HG03175 (cell line): ENCODE data around the gene FBXO47.

Experiments
- ATAC-seq: cut with Tn5 transposase; IDR thresholded peaks from one replicate; pipeline ENCODE4 v1.9.1; 2021; ENCODE audit warnings: mild to moderate bottlenecking, moderate library complexity; ENCODE audit not compliant: unreplicated experiment

Gene FBXO47

DNA sequence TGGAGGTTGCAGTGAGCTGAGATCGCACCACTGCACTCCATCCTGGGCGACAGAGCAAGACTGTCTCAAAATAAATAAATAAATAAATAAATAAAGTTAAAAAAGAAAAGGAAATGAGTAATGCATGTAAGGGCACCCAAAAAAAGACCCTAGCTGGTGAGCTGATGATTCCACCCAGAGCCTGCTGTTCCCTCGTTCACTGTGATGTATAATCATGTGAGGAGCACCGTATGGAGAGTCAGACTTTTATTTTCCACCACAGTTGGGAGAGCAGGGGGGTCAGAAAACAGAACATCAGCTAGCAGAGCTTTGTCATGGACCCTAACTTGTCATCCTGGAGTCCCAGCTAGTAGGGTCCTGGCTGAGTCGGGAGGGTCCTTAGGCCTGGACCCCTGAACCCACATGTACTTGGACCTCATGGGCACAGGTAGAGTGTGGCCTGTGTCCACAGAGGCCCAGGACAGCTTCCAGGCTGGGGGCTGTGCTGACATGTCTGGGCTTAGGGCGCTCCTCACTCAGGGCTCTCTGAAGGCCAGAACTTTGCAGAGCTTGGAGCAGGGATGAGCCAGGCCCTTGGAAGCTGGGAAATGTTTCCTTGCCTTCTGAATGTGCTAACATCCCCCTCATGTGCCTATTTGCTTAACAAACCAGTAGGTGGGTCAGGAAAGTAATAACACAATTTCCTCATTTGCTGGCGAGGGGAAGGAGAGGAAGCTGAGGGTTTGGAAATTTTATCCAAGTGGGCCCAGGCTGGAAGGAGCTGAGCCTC, 60.6 kb downstream of the FBXO47 start:
- ATAC-seq: no peak

DNA sequence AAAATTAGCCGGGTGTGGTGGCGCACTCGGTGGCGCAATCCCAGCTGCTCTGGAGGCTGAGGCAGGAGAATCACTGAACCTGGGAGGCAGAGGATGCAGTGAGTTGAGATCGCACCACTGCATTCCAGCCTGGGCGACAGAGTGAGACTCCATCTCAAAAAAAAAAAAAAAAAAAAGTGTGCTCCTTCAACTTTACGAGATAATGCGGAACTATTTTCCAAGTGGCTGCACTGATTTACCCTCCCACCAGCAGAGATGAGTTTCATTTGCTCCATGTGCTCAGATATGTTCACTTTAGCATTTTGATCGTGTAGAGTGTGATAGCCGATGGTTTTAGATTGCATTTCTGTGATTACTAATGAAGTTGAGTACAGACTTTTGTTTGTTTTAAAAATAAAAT, 61.8 kb downstream of the FBXO47 start:
- no peak for ATAC-seq

DNA sequence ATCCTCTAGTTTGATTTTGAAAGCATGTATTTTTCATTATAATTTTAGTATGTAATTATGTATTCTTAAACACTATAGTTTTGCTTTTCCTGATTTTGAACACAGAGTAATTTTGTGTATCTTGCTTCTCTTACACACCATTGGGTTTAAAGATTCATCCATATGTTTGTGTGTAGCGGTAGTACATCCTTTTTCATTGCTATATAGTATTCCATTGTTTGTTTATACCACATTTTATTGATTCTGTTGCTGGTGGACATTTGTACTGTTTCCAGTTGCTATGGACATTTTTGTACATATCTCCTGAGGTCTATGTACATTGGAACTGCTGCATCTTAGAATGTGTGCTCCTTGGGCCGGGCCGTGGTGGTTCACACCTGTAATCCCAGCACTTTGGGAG, 62.3 kb downstream of the FBXO47 start:
- no peak for ATAC-seq

DNA sequence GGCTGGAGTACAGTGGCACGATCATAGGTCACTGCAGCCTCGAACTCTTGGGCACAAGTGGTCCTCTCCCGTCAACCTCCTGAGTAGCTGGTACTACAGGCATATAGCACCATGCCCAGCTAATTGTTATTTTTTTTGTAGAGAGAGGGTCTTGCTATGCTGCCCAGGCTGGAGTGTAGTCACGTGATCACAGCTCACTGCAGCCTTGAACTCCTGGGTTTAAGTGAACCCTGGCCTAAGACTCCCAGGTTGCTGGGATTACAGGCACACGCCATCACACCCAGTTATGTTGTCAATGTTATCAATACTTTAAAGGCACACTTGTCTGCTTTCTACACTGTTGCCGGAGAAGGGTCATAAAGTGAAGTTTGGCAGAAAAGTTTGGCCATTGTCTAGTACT, 63.8 kb downstream of the FBXO47 start:
- ATAC-seq: no peak

DNA sequence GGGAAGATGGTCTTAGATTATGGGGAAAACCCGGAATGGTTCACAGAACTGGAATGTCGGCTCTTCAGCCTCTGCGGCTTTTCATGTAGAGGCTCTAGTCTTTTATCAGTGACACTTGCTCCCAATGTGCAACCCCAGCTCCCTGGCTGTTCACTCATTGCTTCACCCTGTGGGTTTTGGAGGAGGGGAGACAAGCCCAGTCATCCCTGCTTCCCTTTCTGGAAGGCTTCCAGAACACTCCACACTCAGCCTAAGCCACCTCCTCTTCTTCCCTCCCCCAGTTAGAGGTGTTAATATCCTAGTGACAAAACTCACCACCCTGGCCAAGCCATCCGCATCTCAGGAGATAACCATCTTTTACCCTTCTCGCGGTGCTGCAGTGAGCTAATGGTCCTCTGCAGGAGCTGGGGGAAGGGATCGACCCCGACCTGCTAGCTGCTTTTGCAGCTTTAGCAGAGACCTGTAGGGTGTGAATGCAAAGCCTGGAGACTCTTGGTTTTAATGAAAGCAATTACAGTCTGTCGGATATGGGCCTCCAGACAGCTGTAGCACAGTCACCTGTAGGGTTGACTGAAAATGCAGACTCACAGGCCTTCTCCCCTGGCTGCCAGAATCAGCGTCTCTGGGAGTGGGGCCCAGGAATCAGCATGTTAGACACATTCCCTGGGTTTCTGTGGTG, 66.1 kb downstream of the FBXO47 start:
- ATAC-seq: no peak

DNA sequence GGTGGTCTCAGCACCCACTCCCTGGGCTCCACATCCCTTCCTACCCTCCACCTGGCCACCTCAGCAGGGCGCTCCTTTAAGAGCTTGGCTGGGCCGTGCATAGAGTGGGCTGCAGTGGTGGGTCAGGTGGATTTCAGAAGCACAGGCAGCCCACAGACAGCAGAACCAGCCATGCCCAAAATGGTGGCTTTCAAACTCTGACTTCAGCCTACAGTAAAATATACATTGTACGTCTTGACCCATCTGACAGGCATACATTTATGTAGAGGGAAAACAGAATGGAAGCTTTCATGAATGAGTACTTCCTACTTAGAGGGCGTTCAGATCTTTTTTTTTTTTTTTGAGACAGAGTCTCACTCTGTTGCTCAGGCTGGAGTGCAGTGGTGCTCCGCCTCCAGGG, 67.8 kb downstream of the FBXO47 start:
- no peak for ATAC-seq

DNA sequence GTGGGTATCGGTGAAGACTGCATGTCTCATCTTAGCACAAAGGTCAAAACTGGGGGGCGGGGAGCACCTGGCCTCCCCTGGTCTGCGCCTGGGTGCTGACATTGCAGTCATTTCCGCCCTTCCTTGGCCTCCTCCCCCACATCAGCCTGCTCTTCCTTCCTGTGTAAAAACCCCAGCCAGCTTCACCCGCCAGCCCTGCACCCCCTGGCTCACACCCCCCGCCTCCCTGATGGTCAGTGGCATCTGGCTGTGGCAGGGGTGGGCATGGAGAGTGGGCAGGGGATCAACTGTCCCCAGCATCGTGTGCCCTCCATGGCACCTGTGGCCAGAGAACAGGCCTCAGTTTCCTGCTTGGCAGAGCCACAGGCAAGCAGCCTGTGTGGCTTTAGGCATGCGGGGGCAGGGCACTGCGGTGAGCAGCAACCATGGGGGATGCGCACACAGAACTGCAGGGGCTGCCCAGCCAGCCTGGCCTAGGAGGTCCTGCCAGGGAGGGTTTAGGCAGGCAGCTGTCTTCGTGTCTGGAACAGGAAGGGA, 68.3 kb downstream of the FBXO47 start:
- ATAC-seq: peak; percentile 91

DNA sequence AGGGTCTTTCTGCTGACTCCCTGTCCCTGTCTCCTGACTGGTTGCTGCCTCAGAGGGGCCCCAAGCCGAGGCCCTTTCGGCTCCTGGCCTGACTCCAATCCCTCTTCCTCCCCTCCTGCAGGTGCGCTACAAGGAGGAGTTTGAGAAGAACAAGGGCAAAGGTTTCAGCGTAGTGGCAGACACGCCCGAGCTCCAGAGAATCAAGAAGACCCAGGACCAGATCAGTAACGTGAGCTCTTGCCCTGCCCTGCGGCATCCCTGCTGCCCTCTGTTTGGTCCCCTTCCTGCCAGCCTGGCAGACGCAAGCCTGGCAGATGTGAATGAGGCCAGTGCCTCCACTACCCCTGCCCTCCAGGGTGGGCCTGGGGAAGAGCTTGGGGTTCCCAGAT, 68.9 kb downstream of the FBXO47 start:
- ATAC-seq: peak; percentile 30

DNA sequence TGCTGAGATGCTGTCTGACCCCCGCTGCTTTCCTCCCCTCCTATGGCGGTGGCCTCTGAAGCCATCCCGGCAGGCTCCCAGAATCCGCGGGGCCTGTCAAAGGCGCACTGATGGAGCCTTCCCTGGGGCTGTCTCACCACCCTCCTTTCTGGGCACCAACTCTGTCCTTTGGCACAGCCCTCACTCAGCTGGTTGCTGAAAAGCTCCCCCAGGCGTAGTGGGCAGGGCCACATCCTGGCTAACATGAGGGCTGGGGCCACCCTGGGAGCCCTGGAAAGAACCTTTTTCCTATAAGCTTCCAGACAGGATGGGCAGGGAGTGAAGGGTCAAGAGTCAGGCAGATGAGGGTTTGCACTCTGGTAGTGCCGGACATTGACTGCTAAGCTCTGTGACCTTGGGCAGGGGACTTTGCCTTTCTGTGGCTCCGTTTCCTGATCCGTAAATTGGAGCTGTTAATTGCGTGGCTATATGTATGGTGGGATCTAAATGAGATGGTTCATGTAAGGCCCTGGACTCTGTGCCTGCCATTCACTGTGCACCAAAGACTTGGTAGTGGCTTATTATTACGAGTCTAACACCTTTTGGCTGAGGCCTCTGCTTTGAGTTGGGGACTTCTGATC, 69.4 kb downstream of the FBXO47 start:
- ATAC-seq: no peak

DNA sequence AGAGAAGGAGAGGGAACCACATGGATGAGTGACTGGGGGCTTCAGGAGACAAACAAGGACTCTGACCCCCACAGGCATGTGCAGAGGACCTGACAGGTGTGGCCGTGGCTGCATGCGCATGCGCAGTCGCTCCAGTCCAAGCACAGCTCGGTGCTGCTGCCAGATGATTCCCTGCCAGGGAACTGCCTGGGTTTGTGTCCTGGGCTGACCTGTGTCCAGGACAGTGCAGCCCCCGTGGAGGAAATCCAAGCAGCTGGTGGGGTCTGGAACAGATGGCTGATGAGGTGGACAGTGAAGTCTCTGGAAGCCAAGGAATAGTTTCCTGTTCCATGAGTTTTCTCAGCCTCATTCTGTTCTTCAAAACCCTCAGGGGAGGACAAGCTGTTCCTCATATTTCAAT, 70.0 kb downstream of the FBXO47 start:
- ATAC-seq: no peak

DNA sequence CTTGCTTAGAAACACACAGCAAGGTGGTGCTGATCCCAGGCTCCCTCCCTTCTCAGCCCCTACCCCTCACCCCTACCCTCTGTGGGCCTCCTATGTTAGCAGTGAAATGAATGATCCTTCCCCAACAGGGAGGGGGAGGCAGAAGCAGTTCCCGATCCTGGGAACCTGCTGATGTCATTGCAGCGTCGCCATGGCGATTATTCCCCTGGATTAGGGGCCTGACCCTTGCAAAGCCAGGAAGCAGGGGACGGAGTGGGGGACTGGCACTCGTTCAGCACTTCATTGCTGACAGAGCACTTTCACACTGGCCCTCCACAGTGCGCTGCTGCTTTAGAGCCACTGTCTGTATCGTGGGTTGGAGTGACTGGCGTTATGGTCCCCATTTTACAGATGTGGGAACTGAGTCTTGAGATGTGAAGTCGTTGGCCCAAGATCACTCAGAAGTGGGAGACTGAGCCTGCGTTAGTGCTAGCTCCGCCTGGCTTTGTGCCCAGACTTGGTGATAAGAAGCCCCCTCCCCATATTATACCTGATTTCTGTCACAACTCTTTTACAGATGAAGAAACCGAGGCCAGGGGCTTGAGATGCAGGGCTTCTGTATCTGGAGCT, 70.8 kb downstream of the FBXO47 start:
- no peak for ATAC-seq

DNA sequence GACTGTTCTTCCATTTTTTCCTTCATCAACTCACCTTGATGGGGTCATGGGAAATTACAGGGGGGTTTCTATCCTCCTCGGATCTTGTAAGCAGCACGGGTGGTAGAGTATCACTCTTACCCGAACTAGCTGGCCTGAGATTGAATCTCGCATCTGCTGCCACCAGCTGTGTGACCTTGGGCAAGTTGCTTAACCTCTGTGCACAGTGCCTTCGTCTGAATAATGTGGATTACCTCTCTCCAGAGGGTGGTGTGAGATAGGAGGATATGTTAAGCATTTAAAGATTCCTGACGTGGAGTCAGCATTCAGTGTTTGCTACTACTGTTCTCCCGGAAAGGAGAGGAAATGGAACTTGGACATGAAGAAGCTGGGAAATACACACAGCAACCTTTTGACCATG, 72.9 kb downstream of the FBXO47 start:
- ATAC-seq: no peak

DNA sequence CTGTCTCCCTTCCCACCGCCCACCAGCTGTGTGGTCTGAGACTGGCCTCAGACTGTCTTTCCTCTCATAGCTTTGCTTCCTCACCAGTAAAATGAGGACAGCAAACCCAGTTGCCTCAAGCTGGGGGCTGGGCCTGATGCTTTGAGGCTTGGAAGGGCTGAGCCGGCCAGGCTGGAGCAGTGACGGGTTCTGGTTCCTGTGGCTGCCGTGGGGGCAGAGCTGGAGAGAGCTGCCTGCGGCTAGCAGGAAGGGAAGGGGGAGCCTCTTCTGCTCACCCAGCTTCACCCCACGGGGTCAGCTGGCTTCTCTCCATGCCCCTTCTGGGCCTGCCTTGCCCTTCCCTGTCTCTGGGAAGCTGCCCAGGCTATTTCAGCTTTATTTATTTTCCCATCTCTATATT, 73.6 kb downstream of the FBXO47 start:
- no peak for ATAC-seq

DNA sequence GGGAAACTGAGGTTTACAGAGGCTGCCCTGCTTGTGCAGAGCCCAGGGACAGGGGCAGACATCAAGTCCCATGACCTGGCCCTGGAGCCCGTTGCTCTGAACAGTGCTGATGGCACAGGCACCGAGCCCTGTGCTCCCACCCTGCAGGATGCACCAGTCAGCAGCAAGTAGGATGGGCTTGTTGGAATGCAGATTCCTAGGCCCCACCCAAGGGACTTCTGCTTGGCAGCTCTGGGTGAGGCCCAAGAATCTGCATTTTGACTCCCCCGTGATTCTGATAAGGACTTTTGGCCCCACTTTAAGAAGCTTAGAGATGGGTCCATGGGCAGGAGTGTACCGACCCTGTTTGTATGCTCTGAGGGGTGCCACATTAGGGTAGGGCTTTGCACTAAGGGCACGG, 74.1 kb downstream of the FBXO47 start:
- ATAC-seq: no peak

DNA sequence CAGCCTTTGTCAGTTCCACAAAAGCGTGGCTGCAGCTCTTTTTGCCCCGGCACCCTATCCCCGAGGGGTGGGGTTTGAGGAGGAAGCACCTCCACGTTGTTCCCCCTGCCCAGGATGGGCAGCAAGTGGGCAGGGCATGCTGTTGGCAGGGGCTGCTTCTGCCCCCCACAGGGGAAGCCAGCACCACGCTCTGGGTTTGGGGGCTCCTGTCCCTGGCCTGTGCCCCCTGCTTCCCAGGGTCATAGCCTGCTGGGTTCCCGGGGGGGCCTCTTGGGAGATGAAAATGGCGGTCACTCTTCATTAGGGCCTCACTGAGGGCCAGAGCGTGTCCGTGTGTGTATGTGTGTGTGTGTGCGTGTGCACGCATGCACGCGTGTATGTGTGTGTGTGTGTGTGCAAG, 74.6 kb downstream of the FBXO47 start:
- no peak for ATAC-seq

DNA sequence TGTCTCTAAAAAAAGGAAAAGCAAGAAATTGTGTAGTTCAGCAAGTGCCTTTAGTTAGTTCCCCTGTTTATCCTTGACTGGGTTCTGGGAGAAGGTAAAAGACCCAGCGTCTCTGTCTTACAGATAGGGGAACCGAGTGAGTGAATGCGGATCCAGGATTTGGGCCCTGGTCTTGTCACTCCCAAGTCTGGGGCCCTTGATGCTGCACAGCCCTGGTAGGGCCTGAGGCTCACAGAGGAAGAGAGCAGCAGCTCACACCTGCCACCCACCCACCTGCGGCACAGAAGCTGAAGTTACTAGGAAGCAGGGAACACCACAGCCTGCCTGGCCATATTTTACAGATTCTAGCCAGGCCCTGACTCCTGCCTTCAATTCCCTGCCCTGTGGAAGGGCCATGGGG, 75.1 kb downstream of the FBXO47 start:
- no peak for ATAC-seq

DNA sequence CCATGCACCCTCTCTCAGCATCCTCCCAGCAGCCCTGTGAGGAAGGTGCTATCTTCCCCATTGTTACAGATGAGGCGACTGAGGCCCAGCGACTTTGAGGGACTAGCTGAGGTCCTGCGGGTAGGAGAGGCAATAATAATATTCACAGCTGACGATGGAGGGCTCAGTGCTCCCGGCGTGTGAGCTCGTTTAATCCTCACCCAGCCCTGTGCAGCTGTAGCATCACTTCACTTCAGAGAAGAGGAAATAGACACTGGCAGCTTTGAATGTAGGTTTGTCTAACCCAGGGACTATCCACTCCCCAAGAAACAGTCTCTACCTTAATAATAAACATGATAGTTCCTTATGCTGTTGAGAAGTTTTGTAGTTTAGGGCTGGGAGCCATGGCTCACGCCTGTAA, 75.8 kb downstream of the FBXO47 start:
- ATAC-seq: no peak

DNA sequence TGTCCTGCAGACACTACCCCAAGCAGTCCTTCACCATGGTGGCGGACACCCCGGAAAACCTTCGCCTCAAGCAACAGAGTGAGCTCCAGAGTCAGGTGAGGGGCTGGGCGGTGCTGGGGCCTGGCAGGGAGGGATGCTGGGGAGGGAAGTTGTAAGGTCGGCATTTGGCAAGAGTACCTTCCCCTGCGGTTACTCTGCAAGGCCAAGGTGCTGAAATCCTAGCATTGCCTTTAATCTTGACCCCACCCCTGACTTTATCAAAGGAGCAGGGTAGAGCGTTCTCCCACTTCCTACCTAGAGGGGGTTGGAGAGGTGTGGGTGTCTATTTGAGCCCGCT, 76.8 kb downstream of the FBXO47 start:
- no peak for ATAC-seq

DNA sequence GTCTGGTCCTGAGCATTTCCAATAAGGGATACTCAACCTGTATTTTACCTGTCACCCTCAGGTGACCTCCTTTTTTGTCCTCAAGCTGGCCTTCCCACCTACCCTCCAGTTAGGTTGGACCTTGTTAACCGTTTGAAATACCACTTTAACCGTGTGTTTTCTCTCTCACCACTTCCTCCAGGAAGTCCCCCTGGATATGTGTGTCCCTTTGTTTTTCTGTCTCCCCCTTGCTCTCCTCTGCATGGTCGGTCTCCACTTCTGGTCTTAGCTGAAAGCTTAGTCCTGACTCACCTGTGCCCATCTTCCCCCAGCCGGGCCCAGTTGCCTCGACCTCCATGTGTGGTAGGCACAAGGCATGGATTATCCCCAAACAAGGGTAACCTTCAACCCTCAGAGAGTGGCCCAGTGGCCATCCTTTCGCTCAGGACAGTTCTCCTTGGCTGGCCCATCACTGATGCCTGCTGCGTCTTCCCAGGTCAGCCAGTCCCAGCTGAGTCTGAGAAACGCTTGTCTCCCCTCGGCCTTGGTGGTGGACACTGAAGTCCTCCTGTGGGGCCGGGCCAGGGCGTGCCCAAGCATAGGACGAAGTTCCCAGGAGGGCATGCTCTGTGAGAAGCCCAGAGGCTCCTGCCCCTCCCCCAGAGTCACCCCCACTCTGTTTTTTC, 77.3 kb downstream of the FBXO47 start:
- no peak for ATAC-seq

DNA sequence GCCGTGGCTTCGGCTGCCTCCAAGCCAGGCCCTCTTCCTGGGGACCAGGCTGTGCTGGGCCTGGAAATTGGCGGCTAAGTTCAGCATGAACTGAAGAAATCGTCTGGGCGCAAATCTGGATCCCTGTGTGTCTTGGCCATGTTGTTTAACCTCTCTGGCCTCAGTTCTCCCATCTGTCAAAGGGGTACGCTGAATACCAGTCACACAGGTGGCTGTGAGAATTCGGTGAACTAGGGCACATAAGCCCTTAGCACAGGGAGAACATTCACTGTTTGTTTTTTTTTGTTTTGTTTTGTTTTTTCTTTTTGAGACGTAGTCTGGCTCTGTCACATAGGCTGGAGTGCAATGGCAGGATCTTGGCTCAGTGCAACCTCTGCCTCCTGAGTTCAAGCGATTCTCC, 78.4 kb downstream of the FBXO47 start:
- ATAC-seq: no peak

DNA sequence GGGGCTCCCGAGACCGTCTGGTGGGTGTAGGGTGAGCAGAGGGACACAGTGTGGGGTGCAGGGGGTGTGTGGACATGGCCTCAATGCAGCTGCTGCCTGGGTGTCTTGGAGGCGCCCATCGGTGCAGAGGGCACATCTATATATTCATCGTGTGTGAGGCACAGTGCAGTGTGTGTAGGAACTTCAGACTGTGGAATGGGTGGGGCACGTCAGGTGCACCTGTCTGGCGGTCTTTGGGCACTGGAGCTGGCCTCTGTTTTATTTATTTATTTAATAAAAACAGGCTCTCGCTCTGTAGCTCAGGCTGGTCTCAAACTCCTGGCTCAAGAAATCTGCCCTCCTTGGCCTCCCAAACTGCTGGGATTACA, 80.6 kb downstream of the FBXO47 start:
- no peak for ATAC-seq
